SK-N-SH (cell line): ENCODE measurements around the gene DOP1B. TPM values are rescaled to one million over a fixed set of nuclear protein-coding genes. Genes with fewer than 3 reads are reported as not detected.

Source experiments
- CTCF ChIA-PET: fragments of 300-600, 350-600 bp; formaldehyde crosslinking; extraction: SDS; loops from one replicate; lab custom pipeline; 2021; lab: Yijun Ruan, JAX
- POLR2A ChIA-PET: fragments of 350-600 bp; sonication (Branson Sonifier 250); formaldehyde crosslinking; extraction: SDS; loops from one replicate; lab custom pipeline; 2020; ENCODE audit warnings: antibody characterized with exemption, inconsistent platforms; lab: Yijun Ruan, JAX
- DNase-seq: peaks from one replicate; pipeline ENCODE4 v3.0.0; 2012
- H2AFZ ChIP-seq: fragments of 200-600 bp; sonication (generic); 2 replicates; pipeline ENCODE4 v1.8.1; 2016; ENCODE audit warnings: antibody characterized with exemption, mild to moderate bottlenecking, low read depth
- H3F3A ChIP-seq: fragments of 200-600 bp; sonication (generic); replicated peaks from 2 replicates; pipeline ENCODE3; 2016; ENCODE audit warnings: antibody characterized with exemption, mild to moderate bottlenecking; ENCODE audit not compliant: insufficient read depth
- H3K27ac ChIP-seq, 2 experiments: fragments of 200-500 bp in 1 of 2; fragments of 200-600 bp in 1 of 2; sonication (Bioruptor generic) in 1 of 2; sonication (generic), shearing (Covaris generic) in 1 of 2; 2 replicates each; pipeline versions ENCODE4 v1.5.1 to v1.6.1; 2014 to 2016; ENCODE audit warnings: low read depth in 2 of 2, inconsistent platforms in 1 of 2, low read length in 1 of 2, mild to moderate bottlenecking in 1 of 2, mixed read lengths in 1 of 2
- H3K27me3 ChIP-seq: fragments of 200-600 bp; sonication (generic), shearing (Covaris generic); 2 replicates; pipeline ENCODE4 v1.6.1; 2016; ENCODE audit warnings: mixed run types; ENCODE audit not compliant: insufficient read depth
- H3K36me3 ChIP-seq, 2 experiments: fragments of 200-500 bp in 1 of 2; fragments of 200-600 bp in 1 of 2; sonication (Bioruptor generic) in 1 of 2; sonication (generic) in 1 of 2; replicated peaks in 1 of 2; 2 replicates each; pipeline versions ENCODE3 to v1.5.1; 2014 to 2016; ENCODE audit warnings: low read length in 1 of 2, mild to moderate bottlenecking in 1 of 2; ENCODE audit not compliant: insufficient read depth in 2 of 2, control insufficient read depth in 1 of 2
- H3K4me1 ChIP-seq, 2 experiments: fragments of 200-500 bp in 1 of 2; fragments of 200-600 bp in 1 of 2; sonication (Bioruptor generic) in 1 of 2; sonication (generic), shearing (Covaris generic) in 1 of 2; 2 replicates each; pipeline versions ENCODE4 v1.5.1 to v1.6.1; 2014 to 2016; ENCODE audit warnings: low read depth in 1 of 2, low read length in 1 of 2, mixed run types in 1 of 2; ENCODE audit not compliant: insufficient read depth in 2 of 2, control insufficient read depth in 1 of 2
- H3K4me2 ChIP-seq: fragments of 200-600 bp; sonication (generic), shearing (Covaris generic); 2 replicates; pipeline ENCODE4 v1.6.1; 2017; ENCODE audit warnings: mixed run types
- H3K4me3 ChIP-seq, 2 experiments: fragments of 200-500 bp in 1 of 2; fragments of 200-600 bp in 1 of 2; sonication (Bioruptor generic) in 1 of 2; sonication (generic), shearing (Covaris generic) in 1 of 2; 2 replicates each; pipeline versions ENCODE4 v1.5.1 to v1.8.1; 2014 to 2016; ENCODE audit warnings: low read depth in 2 of 2, inconsistent platforms in 1 of 2, low read length in 1 of 2, mild to moderate bottlenecking in 1 of 2, mixed read lengths in 1 of 2, moderate library complexity in 1 of 2
- H3K79me2 ChIP-seq: fragments of 200-600 bp; sonication (generic); 2 replicates; pipeline ENCODE4 v1.8.1; 2017; ENCODE audit warnings: mild to moderate bottlenecking; ENCODE audit not compliant: insufficient read depth
- H3K9ac ChIP-seq: fragments of 200-600 bp; sonication (generic); 2 replicates; pipeline ENCODE4 v1.6.1; 2017; ENCODE audit warnings: mixed run types
- H3K9me2 ChIP-seq: fragments of 200-600 bp; sonication (generic); 2 replicates; pipeline ENCODE4 v1.6.1; 2017; ENCODE audit warnings: mixed run types
- H3K9me3 ChIP-seq: fragments of 200-600 bp; sonication (generic); 2 replicates; pipeline ENCODE4 v1.6.1; 2017; ENCODE audit warnings: mixed run types, mild to moderate bottlenecking, moderate library complexity
- H4K20me1 ChIP-seq: fragments of 200-600 bp; sonication (generic); 2 replicates; pipeline ENCODE4 v1.6.1; 2017; ENCODE audit warnings: mild to moderate bottlenecking, mixed run types; ENCODE audit not compliant: insufficient read depth
- ELF1 ChIP-seq: IDR thresholded peaks from 2 replicates; pipeline ENCODE4 v1.4.0; 2012
- EZH2phosphoT487 ChIP-seq: fragments of 200-600 bp; sonication (generic); IDR thresholded peaks from 2 replicates; pipeline ENCODE4 v1.6.1; 2017; ENCODE audit warnings: low read depth, mixed run types, mild to moderate bottlenecking, antibody characterized with exemption, moderate library complexity, borderline replicate concordance
- FOSL2 ChIP-seq: IDR thresholded peaks from 2 replicates; pipeline ENCODE4 v1.4.0; 2012; ENCODE audit warnings: low read depth, mild to moderate bottlenecking, moderate library complexity, borderline replicate concordance
- GABPA ChIP-seq: IDR thresholded peaks from 2 replicates; pipeline ENCODE4 v1.4.0; 2012; ENCODE audit warnings: low read depth, mild to moderate bottlenecking
- GATA2 ChIP-seq: sonication (generic); formaldehyde crosslinking; IDR thresholded peaks from 2 replicates; pipeline ENCODE4 v1.5.0; 2020; ENCODE audit warnings: mild to moderate bottlenecking, missing genetic modification reagents
- JUND ChIP-seq: IDR thresholded peaks from 2 replicates; pipeline ENCODE4 v1.4.0; 2012
- MAX ChIP-seq: IDR thresholded peaks from 2 replicates; pipeline ENCODE4 v1.4.0; 2012; ENCODE audit warnings: low read depth
- MXI1 ChIP-seq: IDR thresholded peaks from 2 replicates; pipeline ENCODE4 v1.6.1; 2012; ENCODE audit warnings: mild to moderate bottlenecking, low read depth, low read length, improper control_type of control experiment
- NFIC ChIP-seq: IDR thresholded peaks from 2 replicates; pipeline ENCODE4 v1.4.0; 2012; ENCODE audit warnings: borderline replicate concordance
- PBX3 ChIP-seq: IDR thresholded peaks from 2 replicates; pipeline ENCODE4; 2012
- POLR2AphosphoS5 ChIP-seq: IDR thresholded peaks from 2 replicates; pipeline ENCODE4 v1.6.1; 2012; ENCODE audit warnings: low read depth, low read length
- RFX5 ChIP-seq: IDR thresholded peaks from 2 replicates; pipeline ENCODE4 v1.6.1; 2012; ENCODE audit warnings: mild to moderate bottlenecking, improper control_type of control experiment, low read length
- TAF1 ChIP-seq: IDR thresholded peaks from 2 replicates; pipeline ENCODE4 v1.6.1; 2012; ENCODE audit warnings: low read depth, mild to moderate bottlenecking, low read length, moderate library complexity, borderline replicate concordance
- TCF12 ChIP-seq: IDR thresholded peaks from 2 replicates; pipeline ENCODE4 v1.4.0; 2012
- TEAD4 ChIP-seq: IDR thresholded peaks from 2 replicates; pipeline ENCODE4 v1.4.0; 2012; ENCODE audit warnings: mild to moderate bottlenecking, borderline replicate concordance; ENCODE audit not compliant: insufficient read depth
- YY1 ChIP-seq: IDR thresholded peaks from 2 replicates; pipeline ENCODE4 v1.4.0; 2012; ENCODE audit warnings: low read depth, mild to moderate bottlenecking
- WGBS: methylation state at CpG from one replicate; pipeline ENCODE4 v1.1.6; 2017; ENCODE audit warnings: low lambda C conversion rate; 5-methylcytosine and 5-hydroxymethylcytosine counted together
- polyA plus RNA-seq, 3 experiments: library from polyadenylated mRNA; depleted of rRNA; stranded (reverse); fragments of >200 nt; gene quantifications; 2 replicates each; pipeline ENCODE4 v1.2.3, GENCODE V29; 2012
- TF ChIP-seq, protein P1 (sequence below): IDR thresholded peaks from 2 replicates; pipeline ENCODE4 v1.4.0; 2012; ENCODE audit warnings: low read depth, borderline replicate concordance
- TF ChIP-seq, protein P2 (sequence below): IDR thresholded peaks from 2 replicates; pipeline ENCODE4 v1.4.0; 2012; ENCODE audit warnings: low read depth, borderline replicate concordance
- TF ChIP-seq, protein P3 (sequence below): fragments of 150-350 bp; IDR thresholded peaks from 2 replicates; pipeline ENCODE4 v1.6.1; 2016; ENCODE audit warnings: mild to moderate bottlenecking, low read depth, low read length

DOP1B gene
- polyA plus RNA-seq, 1 of the 3 experiments (the other 2 are of a cell fraction), result 4.9 TPM

DNA sequence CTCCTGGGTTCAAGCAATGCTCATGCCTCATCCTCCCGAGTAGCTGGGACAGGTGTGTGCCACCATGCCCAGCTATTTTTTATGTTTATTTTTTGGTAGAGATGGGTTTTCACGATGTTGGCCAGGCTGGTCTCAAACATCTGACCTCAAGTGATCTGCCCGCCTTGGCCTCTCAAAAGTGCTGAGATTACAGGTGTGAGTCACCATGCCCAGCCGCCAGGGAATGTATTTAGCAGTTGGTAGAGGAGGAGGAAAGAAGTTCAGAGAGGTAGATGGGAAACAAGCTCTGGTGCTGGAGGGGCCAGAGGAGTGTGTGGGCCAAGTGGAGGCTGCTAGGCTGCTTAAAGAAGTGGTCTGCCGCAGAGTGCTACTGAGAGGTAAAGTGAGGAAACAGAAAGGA lies 6.0 kb downstream of the DOP1B start:
- no peaks in the 10 kb centered on the region for H3K9me2 ChIP-seq
- no peak for TF ChIP-seq FOSL2
- no peak for TF ChIP-seq PBX3
- TF ChIP-seq RFX5, result no peak
- no peak for TF ChIP-seq JUND
- no peak for TF ChIP-seq YY1
- TF ChIP-seq, protein P1, sequence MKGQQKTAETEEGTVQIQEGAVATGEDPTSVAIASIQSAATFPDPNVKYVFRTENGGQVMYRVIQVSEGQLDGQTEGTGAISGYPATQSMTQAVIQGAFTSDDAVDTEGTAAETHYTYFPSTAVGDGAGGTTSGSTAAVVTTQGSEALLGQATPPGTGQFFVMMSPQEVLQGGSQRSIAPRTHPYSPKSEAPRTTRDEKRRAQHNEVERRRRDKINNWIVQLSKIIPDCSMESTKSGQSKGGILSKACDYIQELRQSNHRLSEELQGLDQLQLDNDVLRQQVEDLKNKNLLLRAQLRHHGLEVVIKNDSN, result no peak
- TF ChIP-seq, protein P2, sequence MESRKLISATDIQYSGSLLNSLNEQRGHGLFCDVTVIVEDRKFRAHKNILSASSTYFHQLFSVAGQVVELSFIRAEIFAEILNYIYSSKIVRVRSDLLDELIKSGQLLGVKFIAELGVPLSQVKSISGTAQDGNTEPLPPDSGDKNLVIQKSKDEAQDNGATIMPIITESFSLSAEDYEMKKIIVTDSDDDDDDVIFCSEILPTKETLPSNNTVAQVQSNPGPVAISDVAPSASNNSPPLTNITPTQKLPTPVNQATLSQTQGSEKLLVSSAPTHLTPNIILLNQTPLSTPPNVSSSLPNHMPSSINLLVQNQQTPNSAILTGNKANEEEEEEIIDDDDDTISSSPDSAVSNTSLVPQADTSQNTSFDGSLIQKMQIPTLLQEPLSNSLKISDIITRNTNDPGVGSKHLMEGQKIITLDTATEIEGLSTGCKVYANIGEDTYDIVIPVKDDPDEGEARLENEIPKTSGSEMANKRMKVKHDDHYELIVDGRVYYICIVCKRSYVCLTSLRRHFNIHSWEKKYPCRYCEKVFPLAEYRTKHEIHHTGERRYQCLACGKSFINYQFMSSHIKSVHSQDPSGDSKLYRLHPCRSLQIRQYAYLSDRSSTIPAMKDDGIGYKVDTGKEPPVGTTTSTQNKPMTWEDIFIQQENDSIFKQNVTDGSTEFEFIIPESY, result no peak
- TF ChIP-seq TCF12, result no peak
- TF ChIP-seq, protein P3, sequence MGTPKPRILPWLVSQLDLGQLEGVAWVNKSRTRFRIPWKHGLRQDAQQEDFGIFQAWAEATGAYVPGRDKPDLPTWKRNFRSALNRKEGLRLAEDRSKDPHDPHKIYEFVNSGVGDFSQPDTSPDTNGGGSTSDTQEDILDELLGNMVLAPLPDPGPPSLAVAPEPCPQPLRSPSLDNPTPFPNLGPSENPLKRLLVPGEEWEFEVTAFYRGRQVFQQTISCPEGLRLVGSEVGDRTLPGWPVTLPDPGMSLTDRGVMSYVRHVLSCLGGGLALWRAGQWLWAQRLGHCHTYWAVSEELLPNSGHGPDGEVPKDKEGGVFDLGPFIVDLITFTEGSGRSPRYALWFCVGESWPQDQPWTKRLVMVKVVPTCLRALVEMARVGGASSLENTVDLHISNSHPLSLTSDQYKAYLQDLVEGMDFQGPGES, result no peak
- TF ChIP-seq POLR2AphosphoS5, result no peak
- no peak for TF ChIP-seq GATA2 (CRISPR knock-in tag)
- no peak for TF ChIP-seq TAF1
- TF ChIP-seq TEAD4, result no peak
- no peak for TF ChIP-seq MAX
- no peak for TF ChIP-seq MXI1
- TF ChIP-seq GABPA, result no peak
- no peak for TF ChIP-seq ELF1
- TF ChIP-seq EZH2phosphoT487, result no peak
- no peak for TF ChIP-seq NFIC
- no peaks in the 10 kb centered on the region for H3K36me3 ChIP-seq
- no peaks in the 10 kb centered on the region for H4K20me1 ChIP-seq
- ChIA-PET CTCF (interaction anchor here (2.9 kb wide), 1 partner anchor 47 kb away, joined by 12 read pairs; no protein-coding TSS in a partner anchor), POLR2A (no interaction called here)
- no peaks in the 10 kb centered on the region for H3K9me3 ChIP-seq
- no peak overlapping the region for H2AFZ ChIP-seq
- H3K27ac ChIP-seq, result no peak overlapping the region
- peaks cover 36% of the 10 kb centered on the region for H3K79me2 ChIP-seq
- no peak overlapping the region for H3K9ac ChIP-seq
- no peak overlapping the region for H3K4me3 ChIP-seq
- DNase-seq, result no peak
- H3K4me1 ChIP-seq, result peaks cover 0 to 8% of the 10 kb centered on the region in 2 experiments; a peak in 1 of 4 replicates
- no peaks in the 10 kb centered on the region for H3K27me3 ChIP-seq
- no peak overlapping the region for H3K4me2 ChIP-seq
- no peaks in the 10 kb centered on the region for H3F3A ChIP-seq
- WGBS, result 86% methylated on average over 5 of the region's 5 CpGs
